GM12865 (cell line): ENCODE results near the gene SLC18A3.

Experiments used
- DNase-seq: peaks from one replicate; pipeline ENCODE4 v3.0.0; 2010; ENCODE audit warnings: low read depth
- H3K4me3 ChIP-seq: 2 replicates; pipeline ENCODE4 v1.5.1; 2011; ENCODE audit warnings: mild to moderate bottlenecking, low read depth, low read length, control low read depth
- TF ChIP-seq, protein P1 (sequence below): IDR thresholded peaks from 2 replicates; pipeline ENCODE4 v1.5.1; 2011; ENCODE audit warnings: low read length, control low read depth, low read depth, inconsistent platforms; ENCODE audit not compliant: insufficient read depth; ENCODE audit errors: missing control alignments

Gene SLC18A3

DNA sequence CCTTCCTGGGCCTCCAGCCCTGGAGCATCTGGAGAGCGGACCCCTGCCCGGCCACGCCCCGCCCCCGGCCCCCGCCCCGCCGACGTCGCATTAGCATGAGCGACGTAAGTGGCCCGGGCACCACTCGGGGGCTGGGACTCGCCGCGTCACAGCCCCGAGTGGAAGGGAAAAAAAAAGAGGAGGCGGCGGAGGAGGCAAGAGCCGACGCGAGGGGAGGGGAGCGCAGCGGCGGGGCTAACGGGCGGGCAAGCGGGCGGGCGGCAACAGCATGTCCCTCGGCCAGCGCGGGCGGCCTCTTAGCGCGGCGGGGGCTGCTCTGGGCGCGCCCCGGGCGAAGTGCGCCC, at the start of gene SLC18A3:
TSS of gene SLC18A3 (plus strand) at position 197 of the 344 bp plus-strand sequence. CDS start 431 bp downstream, outside the sequence.
- TF ChIP-seq, protein P1, sequence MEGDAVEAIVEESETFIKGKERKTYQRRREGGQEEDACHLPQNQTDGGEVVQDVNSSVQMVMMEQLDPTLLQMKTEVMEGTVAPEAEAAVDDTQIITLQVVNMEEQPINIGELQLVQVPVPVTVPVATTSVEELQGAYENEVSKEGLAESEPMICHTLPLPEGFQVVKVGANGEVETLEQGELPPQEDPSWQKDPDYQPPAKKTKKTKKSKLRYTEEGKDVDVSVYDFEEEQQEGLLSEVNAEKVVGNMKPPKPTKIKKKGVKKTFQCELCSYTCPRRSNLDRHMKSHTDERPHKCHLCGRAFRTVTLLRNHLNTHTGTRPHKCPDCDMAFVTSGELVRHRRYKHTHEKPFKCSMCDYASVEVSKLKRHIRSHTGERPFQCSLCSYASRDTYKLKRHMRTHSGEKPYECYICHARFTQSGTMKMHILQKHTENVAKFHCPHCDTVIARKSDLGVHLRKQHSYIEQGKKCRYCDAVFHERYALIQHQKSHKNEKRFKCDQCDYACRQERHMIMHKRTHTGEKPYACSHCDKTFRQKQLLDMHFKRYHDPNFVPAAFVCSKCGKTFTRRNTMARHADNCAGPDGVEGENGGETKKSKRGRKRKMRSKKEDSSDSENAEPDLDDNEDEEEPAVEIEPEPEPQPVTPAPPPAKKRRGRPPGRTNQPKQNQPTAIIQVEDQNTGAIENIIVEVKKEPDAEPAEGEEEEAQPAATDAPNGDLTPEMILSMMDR = no peak
- H3K4me3 ChIP-seq = no peak within 1 kb of the TSS
- no peak for DNase-seq

DNA sequence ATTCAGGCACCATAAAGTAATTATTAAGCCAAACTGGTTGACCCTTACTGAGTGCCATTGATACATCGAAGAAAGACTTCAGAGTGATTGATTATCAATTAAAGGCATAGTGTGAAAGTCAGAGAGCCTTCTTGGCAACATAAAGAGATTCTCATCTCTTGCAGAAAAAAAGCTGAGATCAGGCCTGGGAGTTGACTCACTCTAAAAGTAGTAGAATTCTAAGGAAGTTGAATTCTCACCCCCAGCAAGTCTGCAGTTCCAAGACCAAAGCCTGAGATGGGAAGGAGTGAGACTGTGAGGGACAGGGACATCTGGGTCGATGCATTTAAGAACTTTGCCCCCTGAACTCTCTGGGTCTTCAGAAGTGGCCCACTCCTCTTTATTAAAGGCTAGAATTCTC, 49.6 kb upstream of the SLC18A3 start:
- DNase-seq = no peak
- TF ChIP-seq, protein P1 = no peak
- H3K4me3 ChIP-seq = no peak overlapping the region

DNA sequence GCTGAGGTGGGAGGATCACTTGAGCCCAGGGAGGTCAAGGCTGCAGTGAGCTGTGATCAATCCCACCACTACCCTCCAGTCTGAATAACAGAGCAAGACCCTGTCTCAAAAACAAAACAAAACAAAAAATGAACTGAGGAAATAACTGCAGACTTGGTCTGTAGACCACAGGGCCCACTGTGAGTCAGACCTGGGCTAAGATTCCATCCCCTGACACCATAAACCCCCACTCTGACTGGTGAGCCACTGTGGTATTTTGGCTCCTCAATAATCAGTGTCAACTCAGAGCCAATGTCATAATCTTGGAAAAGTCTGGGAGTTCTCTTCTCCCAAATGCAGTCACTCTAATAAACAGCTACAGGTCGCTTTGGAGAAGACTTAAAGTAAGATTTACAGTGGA, 47.2 kb upstream of the SLC18A3 start:
- no peak for DNase-seq
- H3K4me3 ChIP-seq = no peak overlapping the region
- TF ChIP-seq, protein P1 = no peak

DNA sequence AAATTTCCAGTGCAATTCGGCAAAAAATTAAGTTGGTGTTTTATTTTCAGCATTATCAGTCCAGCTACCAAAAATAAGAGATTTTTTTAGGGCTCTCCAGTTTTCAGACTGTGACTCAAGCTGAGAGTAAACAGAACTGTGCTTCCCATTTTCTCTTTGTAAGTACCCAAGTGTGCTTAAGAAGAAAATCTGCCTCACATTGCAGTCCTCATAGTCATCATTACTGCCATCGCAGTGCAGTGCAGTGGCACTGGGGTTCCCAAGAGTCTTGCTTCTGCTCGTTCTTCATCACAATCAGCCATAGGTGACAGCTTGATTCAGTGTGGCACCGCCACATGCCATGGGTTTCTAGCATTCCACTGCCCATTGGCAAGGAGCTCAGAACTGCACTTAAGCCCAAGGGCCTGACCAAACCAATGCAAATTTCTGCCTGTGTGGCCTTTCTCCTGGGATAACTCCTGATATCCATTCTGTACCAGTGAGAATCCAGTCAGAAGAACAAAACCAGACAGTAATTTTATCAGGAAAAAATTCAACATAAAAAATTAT, 45.6 kb upstream of the SLC18A3 start:
- DNase-seq = no peak
- TF ChIP-seq, protein P1 = no peak
- no peak overlapping the region for H3K4me3 ChIP-seq

DNA sequence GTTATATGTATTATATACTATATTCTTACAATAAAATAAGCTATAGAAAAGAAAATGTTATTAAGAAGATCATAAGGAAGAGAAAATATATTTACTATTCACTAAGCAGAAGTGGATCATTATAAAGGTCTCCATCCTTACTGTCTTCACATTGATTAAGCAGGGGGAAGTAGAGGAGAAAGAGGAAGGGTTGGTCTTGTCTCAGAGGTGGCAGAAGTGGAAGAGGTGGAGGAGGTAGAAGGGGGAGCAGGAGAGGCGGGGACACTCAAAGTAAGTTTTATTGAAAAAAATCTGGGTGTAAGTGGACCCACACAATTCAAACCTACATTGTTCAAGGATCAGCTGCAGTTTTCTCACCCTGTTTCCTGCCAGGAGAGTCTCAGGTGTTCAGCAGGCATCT, 42.3 kb upstream of the SLC18A3 start:
- TF ChIP-seq, protein P1 = no peak
- H3K4me3 ChIP-seq = no peak overlapping the region
- no peak for DNase-seq

DNA sequence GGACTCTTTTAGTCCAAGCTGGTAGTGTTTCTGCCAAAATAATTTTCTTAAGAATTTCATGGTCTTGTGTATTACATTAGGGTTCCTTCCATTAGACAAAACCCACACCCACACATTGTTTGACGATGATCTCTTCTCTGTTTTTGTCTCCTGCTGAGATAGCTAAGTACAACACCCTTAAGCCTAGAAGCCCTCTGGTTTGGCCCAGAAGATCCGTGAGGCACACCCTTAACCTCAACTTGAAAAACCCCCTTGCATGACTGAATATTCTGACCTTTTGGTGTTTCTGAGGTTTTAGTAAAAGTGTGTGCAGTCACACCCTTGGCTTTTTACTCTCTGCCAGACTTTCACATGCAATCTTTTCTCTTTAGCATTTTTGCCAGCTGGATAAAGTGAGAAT, 41.9 kb upstream of the SLC18A3 start:
- TF ChIP-seq, protein P1 = no peak
- H3K4me3 ChIP-seq = no peak overlapping the region
- DNase-seq = peak; percentile 71

DNA sequence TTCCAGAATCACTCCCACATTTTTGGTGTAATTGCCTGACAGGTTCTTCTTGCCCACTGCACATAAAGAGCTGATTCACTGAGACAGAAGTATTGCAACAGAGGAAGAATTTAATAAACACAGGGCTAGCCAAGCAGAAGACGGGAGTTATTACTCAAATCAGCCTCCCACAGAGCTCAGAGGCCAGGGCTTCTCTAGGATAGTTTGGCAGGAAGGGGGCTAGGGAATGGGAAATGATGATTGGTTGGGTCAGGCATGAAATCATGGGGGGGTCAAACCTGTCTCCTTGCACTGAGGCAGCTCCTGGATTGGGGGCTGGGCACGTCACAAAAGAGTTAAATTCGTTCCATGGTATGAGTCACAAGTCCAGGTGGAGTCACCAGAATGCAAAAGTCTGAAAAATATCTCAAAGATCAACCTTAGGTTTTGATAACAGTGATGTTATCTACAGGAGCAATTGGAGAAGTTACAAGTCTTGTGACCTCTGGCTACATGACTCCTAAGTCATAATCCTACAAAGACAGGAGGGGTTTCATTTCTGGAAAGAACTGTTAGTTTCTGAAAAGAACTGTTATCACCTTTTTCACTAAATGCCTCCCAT, 41.0 kb upstream of the SLC18A3 start:
- TF ChIP-seq, protein P1 = no peak
- H3K4me3 ChIP-seq = no peak overlapping the region
- DNase-seq = no peak
